Progenitor cell of endocrine pancreas (in vitro differentiated cells): Measurements from ENCODE around the gene EPHB3. TPM values are rescaled to one million over a fixed set of nuclear protein-coding genes. Genes with fewer than 3 reads are reported as not detected.
A peak's percentile ranks its signal among the peaks of the same experiment; 100 is the strongest.

Experiments used
- DNase-seq: peaks from one replicate; pipeline ENCODE4 v3.0.0; 2021; ENCODE audit warnings: low spot score; ENCODE audit not compliant: unreplicated experiment
- H3K27ac Mint-ChIP-seq: 2 replicates; pipeline ENCODE4 v1.8.0; 2021; ENCODE audit warnings: mild to moderate bottlenecking, moderate library complexity, mixed read lengths
- H3K27me3 Mint-ChIP-seq: 2 replicates; pipeline ENCODE4 v1.8.0; 2021; ENCODE audit warnings: mixed read lengths
- H3K36me3 Mint-ChIP-seq: 2 replicates; pipeline ENCODE4 v1.8.0; 2022; ENCODE audit warnings: mixed read lengths; ENCODE audit not compliant: insufficient read depth
- H3K4me1 Mint-ChIP-seq: 2 replicates; pipeline ENCODE4 v1.8.0; 2021; ENCODE audit warnings: low read depth, mixed read lengths
- H3K4me3 Mint-ChIP-seq: 2 replicates; pipeline ENCODE4 v1.8.0; 2021; ENCODE audit warnings: low read depth, mild to moderate bottlenecking, moderate library complexity, mixed read lengths
- H3K9me3 Mint-ChIP-seq: 2 replicates; pipeline ENCODE4 v1.8.0; 2021; ENCODE audit warnings: low read depth, mixed read lengths
- total RNA-seq: library from RNA; stranded (reverse); gene quantifications from 2 replicates; pipeline ENCODE4 v1.2.1, GENCODE V29; 2021
- TF ChIP-seq, protein P1 (sequence below): fragments of 200-600 bp; sonication (generic); IDR thresholded peaks from one replicate; pipeline ENCODE4 v1.5.0; 2021; ENCODE audit warnings: antibody characterized with exemption, mild to moderate bottlenecking; ENCODE audit not compliant: unreplicated experiment

EPHB3 gene
- total RNA-seq, 1 donor from 2014 or later, result 11.7 TPM

- Mint-ChIP-seq H3K27me3 (peaks cover 5% of the 10 kb centered on the region), H3K4me3 (no peak overlapping the region), H3K36me3 (peaks cover 2% of the 10 kb centered on the region), H3K9me3 (no peaks in the 10 kb centered on the region), H3K27ac (no peak overlapping the region), H3K4me1 (peaks cover 21% of the 10 kb centered on the region)
- no peak for DNase-seq
- TF ChIP-seq, protein P1, sequence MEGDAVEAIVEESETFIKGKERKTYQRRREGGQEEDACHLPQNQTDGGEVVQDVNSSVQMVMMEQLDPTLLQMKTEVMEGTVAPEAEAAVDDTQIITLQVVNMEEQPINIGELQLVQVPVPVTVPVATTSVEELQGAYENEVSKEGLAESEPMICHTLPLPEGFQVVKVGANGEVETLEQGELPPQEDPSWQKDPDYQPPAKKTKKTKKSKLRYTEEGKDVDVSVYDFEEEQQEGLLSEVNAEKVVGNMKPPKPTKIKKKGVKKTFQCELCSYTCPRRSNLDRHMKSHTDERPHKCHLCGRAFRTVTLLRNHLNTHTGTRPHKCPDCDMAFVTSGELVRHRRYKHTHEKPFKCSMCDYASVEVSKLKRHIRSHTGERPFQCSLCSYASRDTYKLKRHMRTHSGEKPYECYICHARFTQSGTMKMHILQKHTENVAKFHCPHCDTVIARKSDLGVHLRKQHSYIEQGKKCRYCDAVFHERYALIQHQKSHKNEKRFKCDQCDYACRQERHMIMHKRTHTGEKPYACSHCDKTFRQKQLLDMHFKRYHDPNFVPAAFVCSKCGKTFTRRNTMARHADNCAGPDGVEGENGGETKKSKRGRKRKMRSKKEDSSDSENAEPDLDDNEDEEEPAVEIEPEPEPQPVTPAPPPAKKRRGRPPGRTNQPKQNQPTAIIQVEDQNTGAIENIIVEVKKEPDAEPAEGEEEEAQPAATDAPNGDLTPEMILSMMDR, result no peak
Measured at GRCh38 chr3:184572633-184573270, 11.2 kb downstream of the EPHB3 start.

DNA sequence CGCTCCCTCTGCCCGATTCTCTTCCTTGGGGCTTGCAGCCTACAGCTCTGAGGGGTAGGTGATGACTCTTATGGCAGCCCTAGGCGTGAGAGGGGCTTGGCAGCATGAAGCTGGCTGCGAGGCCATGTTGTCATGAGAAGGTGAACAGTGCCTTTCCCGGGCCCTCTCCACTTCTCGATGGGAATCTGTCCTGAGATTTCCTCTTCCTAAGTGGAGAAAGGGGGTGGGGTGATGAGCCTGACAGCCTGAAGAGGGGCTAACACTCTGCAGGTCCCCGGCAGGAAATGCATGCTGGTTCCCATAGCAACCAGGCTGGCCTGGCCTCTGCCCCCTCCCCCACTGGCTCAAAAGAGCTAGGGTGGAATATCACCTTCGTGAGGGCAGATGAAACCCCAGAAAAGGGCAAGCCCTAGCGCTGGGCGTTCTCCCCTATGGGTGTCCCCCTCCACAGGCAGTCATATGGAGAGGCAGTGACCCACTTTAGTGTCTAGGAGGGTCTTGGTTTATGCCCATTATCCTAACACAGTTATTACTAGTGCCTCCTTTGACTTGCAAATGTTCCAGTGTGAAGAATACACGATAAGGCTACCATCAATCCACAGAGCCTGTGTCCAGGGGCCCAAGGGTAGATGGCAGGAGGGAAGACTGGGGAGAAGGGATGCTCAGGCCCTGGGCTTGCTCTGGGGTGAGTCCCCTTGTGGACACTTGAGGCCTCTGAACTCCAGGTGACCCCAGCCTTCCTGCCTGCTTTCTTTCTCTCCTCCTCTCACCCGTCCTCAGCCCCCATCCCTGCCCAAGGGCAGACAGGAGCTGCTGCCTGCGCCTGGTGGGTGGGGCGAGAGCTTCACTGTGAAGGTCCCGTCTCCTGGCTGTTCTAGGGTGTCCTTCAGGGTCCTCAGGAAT is 13.2 kb downstream of the EPHB3 start:
- Mint-ChIP-seq H3K9me3 (no peaks in the 10 kb centered on the region), H3K4me3 (no peak overlapping the region), H3K4me1 (peaks cover 30% of the 10 kb centered on the region), H3K27ac (no peak overlapping the region), H3K27me3 (peaks cover 6% of the 10 kb centered on the region), H3K36me3 (peaks cover 7% of the 10 kb centered on the region)
- TF ChIP-seq, protein P1, result no peak
- no peak for DNase-seq

DNA sequence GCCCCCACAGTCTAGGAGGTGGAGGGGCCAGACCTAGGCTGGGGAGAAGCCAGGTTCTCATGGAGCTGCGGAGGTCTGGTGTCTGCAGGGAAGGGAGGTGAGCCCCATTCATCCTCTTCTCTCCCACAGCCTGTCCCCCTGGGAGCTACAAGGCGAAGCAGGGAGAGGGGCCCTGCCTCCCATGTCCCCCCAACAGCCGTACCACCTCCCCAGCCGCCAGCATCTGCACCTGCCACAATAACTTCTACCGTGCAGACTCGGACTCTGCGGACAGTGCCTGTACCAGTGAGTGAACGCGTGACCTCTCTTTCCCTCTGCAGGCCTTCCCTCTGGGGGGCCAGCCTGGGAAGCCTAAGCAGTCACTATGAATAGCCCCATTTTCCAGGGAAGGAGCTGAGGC is 14.1 kb downstream of the EPHB3 start:
- DNase-seq, result no peak
- Mint-ChIP-seq H3K27me3 (peaks cover 6% of the 10 kb centered on the region), H3K27ac (peak overlapping the region; percentile 77), H3K4me1 (peaks cover 26% of the 10 kb centered on the region), H3K9me3 (no peaks in the 10 kb centered on the region), H3K4me3 (no peak overlapping the region), H3K36me3 (peaks cover 9% of the 10 kb centered on the region)
- TF ChIP-seq, protein P1, result no peak

DNA sequence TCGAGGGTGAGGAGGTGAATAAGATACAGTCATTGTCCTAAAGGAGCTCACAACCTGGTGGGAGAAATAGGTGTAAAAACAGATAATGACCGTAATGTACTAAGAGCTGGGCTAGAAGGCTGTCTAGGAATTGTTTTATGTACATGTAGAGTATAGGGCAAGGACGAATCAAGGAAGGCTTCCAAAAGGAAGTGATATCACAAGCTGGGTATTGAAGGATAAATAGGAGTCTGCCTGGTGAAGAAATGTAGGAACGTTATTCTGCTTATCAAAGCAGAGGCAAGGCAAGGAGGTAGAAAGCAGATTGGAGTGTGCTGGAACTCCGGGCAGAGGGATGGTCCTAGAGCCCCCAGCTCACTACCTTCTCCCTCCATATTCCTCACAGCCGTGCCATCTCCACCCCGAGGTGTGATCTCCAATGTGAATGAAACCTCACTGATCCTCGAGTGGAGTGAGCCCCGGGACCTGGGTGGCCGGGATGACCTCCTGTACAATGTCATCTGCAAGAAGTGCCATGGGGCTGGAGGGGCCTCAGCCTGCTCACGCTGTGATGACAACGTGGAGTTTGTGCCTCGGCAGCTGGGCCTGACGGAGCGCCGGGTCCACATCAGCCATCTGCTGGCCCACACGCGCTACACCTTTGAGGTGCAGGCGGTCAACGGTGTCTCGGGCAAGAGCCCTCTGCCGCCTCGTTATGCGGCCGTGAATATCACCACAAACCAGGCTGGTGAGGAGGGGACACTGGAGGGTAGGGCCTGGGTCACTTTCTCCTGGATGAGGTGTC is 15.1 kb downstream of the EPHB3 start:
- H3K4me1 Mint-ChIP-seq, result peaks cover 22% of the 10 kb centered on the region
- H3K4me3 Mint-ChIP-seq, result no peak overlapping the region
- H3K9me3 Mint-ChIP-seq, result no peaks in the 10 kb centered on the region
- no peak for DNase-seq
- TF ChIP-seq, protein P1, result no peak
- no peak overlapping the region for H3K27ac Mint-ChIP-seq
- peaks cover 4% of the 10 kb centered on the region for H3K27me3 Mint-ChIP-seq
- peaks cover 12% of the 10 kb centered on the region for H3K36me3 Mint-ChIP-seq

DNA sequence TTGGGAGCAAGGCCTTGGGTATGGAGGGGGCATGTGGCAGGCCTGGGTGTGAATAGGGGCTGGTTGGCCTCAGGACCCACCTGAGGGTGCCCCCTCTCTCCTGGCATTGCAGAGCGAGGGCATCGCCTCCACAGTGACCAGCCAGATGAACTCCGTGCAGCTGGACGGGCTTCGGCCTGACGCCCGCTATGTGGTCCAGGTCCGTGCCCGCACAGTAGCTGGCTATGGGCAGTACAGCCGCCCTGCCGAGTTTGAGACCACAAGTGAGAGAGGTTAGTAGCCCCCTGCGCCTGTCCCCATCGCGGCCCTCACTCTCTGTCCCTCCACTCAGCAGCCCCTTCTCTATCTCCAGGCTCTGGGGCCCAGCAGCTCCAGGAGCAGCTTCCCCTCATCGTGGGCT is 16.0 kb downstream of the EPHB3 start:
- Mint-ChIP-seq H3K27ac (no peak overlapping the region), H3K4me1 (peaks cover 25% of the 10 kb centered on the region), H3K9me3 (no peaks in the 10 kb centered on the region), H3K4me3 (no peak overlapping the region), H3K27me3 (peaks cover 2% of the 10 kb centered on the region), H3K36me3 (peaks cover 12% of the 10 kb centered on the region)
- DNase-seq, result no peak
- TF ChIP-seq, protein P1, result no peak
